Parathyroid adenoma (tissue), 2 donors: ENCODE results near the gene SPACA4.
A peak's percentile ranks its signal among the peaks of the same experiment; 100 is the strongest.

Experiments used
- H2AFZ ChIP-seq: fragments of 300-600 bp; sonication (generic); one replicate; pipeline ENCODE4 v1.7.0; 2017; ENCODE audit warnings: antibody characterized with exemption, mild to moderate bottlenecking
- H3K27ac ChIP-seq: fragments of 300-600 bp; sonication (generic); one replicate; pipeline ENCODE4 v1.7.0; 2017
- H3K27me3 ChIP-seq: fragments of 300-600 bp; sonication (generic); one replicate; pipeline ENCODE4 v1.7.0; 2017; ENCODE audit warnings: low read length; ENCODE audit not compliant: control insufficient read depth, insufficient read depth
- H3K36me3 ChIP-seq: fragments of 300-600 bp; sonication (generic); one replicate; pipeline ENCODE4 v1.7.0; 2017; ENCODE audit warnings: low read length; ENCODE audit not compliant: control insufficient read depth, insufficient read depth
- H3K4me1 ChIP-seq: fragments of 300-600 bp; sonication (generic); one replicate; pipeline ENCODE4 v1.7.0; 2017; ENCODE audit warnings: control low read depth
- H3K4me2 ChIP-seq: fragments of 300-600 bp; sonication (generic); one replicate; pipeline ENCODE4 v1.7.0; 2017; ENCODE audit warnings: low read length
- H3K4me3 ChIP-seq: fragments of 300-600 bp; sonication (generic); one replicate; pipeline ENCODE4 v1.7.0; 2017; ENCODE audit warnings: low read depth, low read length
- H3K79me2 ChIP-seq: fragments of 300-600 bp; sonication (generic); one replicate; pipeline ENCODE4 v1.7.0; 2017; ENCODE audit warnings: control low read depth
- H3K9ac ChIP-seq: fragments of 300-600 bp; sonication (generic); one replicate; pipeline ENCODE4 v1.7.0; 2017; ENCODE audit warnings: mild to moderate bottlenecking
- H3K9me3 ChIP-seq: fragments of 300-600 bp; sonication (generic); one replicate; pipeline ENCODE4 v1.7.0; 2017; ENCODE audit warnings: low read length; ENCODE audit not compliant: control insufficient read depth
- CTCF ChIP-seq: fragments of 300-600 bp; sonication (generic); IDR thresholded peaks from one replicate; pipeline ENCODE4 v1.7.0; 2017; ENCODE audit warnings: antibody characterized with exemption, mild to moderate bottlenecking
- donor health status: primary hyperparathyroidism.

SPACA4 gene

DNA sequence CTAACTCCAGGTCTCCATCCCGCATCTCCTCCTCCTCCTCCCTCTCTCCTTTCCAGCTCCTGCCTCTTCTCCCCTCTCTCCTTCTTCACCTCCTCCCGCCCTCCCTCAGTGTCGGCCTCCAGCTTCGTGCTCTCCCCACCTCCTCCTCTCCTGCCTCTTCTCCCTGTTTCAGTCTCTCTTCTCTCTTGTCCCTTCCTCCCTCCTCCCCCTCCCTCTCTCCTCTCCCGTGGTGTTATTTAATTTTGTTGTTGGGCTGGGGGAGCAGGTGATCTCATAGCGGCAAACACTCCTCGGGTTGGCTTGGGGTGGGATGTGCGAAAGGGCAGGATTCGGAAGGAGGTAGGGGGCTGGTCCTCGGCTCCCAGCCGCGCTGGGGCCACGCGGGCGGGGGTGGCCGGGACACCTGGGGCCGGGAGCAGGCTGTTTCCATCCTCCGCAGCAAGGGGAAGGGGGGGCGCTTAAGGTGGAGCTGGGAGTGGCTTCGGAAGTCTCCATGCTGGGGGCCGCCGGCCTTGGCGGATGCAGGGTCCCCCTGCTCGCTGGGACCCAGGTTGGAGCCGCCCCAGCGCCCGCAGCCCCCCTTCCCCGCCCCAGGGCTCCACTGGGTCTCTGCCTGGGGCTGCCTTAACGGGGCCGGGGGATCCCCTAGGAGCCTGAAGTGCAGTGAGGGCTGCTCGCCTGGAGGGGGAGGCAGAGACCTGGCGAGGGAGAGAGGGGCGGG, 39.6 kb downstream of the SPACA4 start, which contains the start of gene CA11:
TSS of gene CA11 (minus strand) at position 187 of the 721 bp plus-strand sequence. CDS start 555 bp downstream, outside the sequence.
- Histone ChIP-seq H3K79me2 (peaks cover 3% of the 10 kb centered on the region), H3K4me2 (peak within 1 kb of the TSS; percentile 99), H3K9me3 (no peaks in the 10 kb centered on the region), H3K36me3 (no peaks in the 10 kb centered on the region), H2AFZ (peak within 1 kb of the TSS; percentile 98), H3K27ac (peak within 1 kb of the TSS; percentile 92), H3K27me3 (no peaks in the 10 kb centered on the region), H3K4me1 (peaks cover 7% of the 10 kb centered on the region), H3K4me3 (peak within 1 kb of the TSS; percentile 92), H3K9ac (peak within 1 kb of the TSS; percentile 70)
- peak; percentile 98 for TF ChIP-seq CTCF

DNA sequence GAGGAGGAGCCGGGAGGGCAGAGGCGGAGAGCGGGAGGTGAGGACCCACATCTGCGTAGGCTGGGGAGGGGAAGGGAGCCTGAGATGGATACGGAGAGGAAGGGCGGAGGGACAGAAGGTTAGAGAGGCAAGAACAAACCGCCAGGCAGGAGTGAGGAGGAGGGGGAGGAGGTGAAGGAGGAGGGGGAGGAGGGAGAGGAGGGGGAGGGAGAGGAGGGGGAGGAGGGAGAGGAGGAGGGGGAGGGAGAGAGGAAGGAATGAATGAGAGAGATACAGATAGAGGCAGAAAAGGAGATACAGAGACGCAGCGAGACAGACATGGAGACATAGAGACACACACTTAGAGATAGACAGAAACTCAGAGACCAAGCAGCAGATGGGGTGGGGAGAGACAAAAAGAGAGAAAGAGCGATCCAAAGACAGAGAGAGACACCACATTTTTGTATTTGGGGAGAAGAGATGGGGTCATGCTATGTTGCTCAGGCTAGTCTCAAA, 40.2 kb downstream of the SPACA4 start:
- H3K4me2 ChIP-seq = peak overlapping the region; percentile 99
- H3K9ac ChIP-seq = no peak overlapping the region
- peak overlapping the region; percentile 98 for H2AFZ ChIP-seq
- H3K9me3 ChIP-seq = no peaks in the 10 kb centered on the region
- H3K4me1 ChIP-seq = peaks cover 7% of the 10 kb centered on the region
- peak overlapping the region; percentile 92 for H3K27ac ChIP-seq
- H3K4me3 ChIP-seq = peak overlapping the region; percentile 92
- no peaks in the 10 kb centered on the region for H3K36me3 ChIP-seq
- TF ChIP-seq CTCF = no peak
- peaks cover 3% of the 10 kb centered on the region for H3K79me2 ChIP-seq
- H3K27me3 ChIP-seq = no peaks in the 10 kb centered on the region

GRCh38 chr19:48648134-48648533, 41.6 kb downstream of the SPACA4 start:
- Histone ChIP-seq H3K79me2 (peaks cover 3% of the 10 kb centered on the region), H3K9me3 (no peaks in the 10 kb centered on the region), H3K4me3 (no peak overlapping the region), H2AFZ (no peak overlapping the region), H3K4me1 (peaks cover 7% of the 10 kb centered on the region), H3K4me2 (no peak overlapping the region), H3K9ac (no peak overlapping the region), H3K36me3 (no peaks in the 10 kb centered on the region), H3K27me3 (no peaks in the 10 kb centered on the region), H3K27ac (no peak overlapping the region)
- TF ChIP-seq CTCF = no peak

DNA sequence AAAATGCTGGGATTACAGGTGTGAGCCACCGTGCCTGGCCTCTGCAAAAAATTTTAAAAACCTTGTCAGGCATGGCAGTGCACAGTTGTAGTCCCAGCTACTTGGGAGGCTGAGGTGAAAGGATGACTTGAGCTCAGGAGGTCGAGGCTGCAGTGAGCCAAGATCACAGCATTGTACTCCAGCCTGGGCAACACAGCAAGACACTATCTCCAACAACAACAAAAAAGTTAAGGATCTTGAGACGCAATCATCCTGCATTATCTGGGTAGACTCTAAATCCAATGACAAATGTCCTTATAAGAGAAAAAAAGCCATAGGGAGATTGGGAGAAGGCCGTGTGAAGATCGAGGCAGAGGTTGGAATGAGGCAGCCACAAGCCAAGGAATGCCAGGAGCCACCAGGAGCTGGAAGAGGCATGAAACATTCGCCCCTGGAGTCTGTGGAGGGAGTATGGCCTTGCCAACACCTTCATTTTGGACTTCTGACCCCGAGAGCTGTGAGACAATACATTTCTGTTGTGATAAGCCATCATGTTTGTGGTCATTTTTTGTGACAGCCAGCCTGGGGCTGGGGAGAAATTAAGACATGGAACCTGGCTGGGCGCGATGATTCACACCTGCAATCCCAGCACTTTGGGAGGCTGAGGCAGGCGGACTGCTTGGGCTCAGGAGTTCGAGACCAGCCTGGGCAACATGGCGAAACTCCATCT, 44.6 kb downstream of the SPACA4 start:
- Histone ChIP-seq H3K27ac (no peak overlapping the region), H3K9ac (no peak overlapping the region), H3K4me3 (no peak overlapping the region), H3K36me3 (no peaks in the 10 kb centered on the region), H2AFZ (no peak overlapping the region), H3K4me2 (no peak overlapping the region), H3K9me3 (no peaks in the 10 kb centered on the region), H3K79me2 (no peaks in the 10 kb centered on the region), H3K27me3 (no peaks in the 10 kb centered on the region), H3K4me1 (peaks cover 3% of the 10 kb centered on the region)
- TF ChIP-seq CTCF = no peak
